Lower leg skin (tissue), 3 donors: Measurements from ENCODE around the gene ELL3.

ENCODE experiments used
- POLR2A ChIP-seq, 2 donors: fragments of 450-650 bp; IDR thresholded peaks; one replicate each; pipeline ENCODE4 v1.6.1; 2016 to 2017; ENCODE audit warnings: antibody characterized with exemption in 2 of 2, mild to moderate bottlenecking in 1 of 2, moderate library complexity in 1 of 2
- TF ChIP-seq, protein P1 (sequence below), 3 donors: fragments of 450-650 bp; IDR thresholded peaks; one replicate each; pipeline ENCODE4 v1.5.1; 2016; ENCODE audit warnings: antibody characterized with exemption in 3 of 3, mild to moderate bottlenecking in 3 of 3, moderate library complexity in 2 of 3

DNA sequence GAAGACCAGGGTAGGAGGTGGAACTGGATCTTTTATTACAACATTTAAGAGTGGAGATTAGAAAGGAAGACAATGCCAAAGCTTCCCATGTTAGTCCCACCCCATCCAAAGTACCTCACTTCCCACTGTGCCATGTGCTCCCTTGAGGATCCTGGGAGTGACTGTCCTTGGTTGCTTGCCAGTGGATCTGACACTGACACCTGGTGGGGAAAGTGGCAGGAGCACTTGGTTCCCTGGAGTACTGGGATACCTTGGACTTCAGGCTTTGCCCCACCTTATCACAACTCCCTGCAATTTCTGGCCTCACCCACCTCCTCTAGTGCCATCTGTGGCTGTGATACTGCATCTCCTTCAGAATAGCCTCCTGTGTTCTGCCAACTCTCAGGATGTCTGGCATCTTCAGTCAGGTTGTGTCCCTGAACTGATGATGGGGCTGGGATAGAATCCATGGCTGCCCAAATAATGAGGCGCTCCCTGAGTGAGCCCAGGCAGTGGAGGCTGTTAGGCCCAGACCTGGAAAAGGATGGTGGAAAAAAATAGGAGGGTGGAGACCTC lies 1.3 kb downstream of the ELL3 start:
- TF ChIP-seq, protein P1, sequence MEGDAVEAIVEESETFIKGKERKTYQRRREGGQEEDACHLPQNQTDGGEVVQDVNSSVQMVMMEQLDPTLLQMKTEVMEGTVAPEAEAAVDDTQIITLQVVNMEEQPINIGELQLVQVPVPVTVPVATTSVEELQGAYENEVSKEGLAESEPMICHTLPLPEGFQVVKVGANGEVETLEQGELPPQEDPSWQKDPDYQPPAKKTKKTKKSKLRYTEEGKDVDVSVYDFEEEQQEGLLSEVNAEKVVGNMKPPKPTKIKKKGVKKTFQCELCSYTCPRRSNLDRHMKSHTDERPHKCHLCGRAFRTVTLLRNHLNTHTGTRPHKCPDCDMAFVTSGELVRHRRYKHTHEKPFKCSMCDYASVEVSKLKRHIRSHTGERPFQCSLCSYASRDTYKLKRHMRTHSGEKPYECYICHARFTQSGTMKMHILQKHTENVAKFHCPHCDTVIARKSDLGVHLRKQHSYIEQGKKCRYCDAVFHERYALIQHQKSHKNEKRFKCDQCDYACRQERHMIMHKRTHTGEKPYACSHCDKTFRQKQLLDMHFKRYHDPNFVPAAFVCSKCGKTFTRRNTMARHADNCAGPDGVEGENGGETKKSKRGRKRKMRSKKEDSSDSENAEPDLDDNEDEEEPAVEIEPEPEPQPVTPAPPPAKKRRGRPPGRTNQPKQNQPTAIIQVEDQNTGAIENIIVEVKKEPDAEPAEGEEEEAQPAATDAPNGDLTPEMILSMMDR (IDR thresholded peaks at IDR 0.05): no peak
- no peak for TF ChIP-seq POLR2A (IDR thresholded peaks at IDR 0.05)
